ENCODE data around the gene MAP3K14. TPM values are rescaled to one million over a fixed set of nuclear protein-coding genes. Genes with fewer than 3 reads are reported as not detected.

MAP3K14 gene
- total RNA-seq, 1 experiment from 2014 or later = 4.6 TPM

GRCh38 chr17:45282683-45283644 lies 33.9 kb downstream of the MAP3K14 start:
- DNase-seq (ENCODE audit: low spot score) = no peak

DNA sequence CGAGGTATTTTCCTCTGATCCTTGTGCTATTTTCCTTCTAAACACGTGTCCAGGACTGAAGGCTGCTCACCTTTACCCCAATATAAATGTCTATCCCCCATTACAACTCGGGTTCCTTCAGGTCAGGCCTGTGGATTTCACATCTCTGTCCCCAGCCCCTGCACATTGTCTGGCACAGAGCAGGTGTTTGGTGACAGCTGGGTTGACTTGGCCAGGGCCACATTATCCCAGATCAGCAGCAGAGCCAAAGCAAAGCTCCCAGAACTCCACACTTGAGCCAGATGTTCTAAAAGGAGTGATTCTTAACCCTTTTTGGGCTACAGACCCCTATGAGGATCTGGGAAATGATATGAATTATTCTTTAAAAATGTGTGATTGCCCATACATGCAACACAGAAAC lies 36.9 kb downstream of the MAP3K14 start:
- DNase-seq (ENCODE audit: low spot score) = no peak

DNA sequence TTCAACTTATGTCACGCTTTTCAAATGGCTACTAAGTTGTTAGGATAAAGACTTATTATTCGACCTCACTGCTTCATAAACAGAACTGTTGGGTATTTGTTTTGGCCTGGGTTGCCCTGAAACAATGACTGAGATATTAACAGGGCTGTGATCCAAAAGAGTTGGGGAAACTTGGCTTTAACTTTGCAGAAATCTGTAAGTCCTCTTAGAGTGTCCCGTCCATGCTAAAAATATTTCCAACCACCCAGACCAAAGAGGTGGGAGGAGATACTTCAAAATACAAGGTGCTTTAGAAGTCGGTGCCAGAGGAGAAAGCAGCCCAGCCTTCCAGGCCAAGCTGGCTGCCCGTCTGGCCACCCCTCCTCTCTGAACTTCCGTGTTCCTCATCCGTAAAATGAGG lies 38.8 kb downstream of the MAP3K14 start:
- DNase-seq (ENCODE audit: low spot score) = no peak

DNA sequence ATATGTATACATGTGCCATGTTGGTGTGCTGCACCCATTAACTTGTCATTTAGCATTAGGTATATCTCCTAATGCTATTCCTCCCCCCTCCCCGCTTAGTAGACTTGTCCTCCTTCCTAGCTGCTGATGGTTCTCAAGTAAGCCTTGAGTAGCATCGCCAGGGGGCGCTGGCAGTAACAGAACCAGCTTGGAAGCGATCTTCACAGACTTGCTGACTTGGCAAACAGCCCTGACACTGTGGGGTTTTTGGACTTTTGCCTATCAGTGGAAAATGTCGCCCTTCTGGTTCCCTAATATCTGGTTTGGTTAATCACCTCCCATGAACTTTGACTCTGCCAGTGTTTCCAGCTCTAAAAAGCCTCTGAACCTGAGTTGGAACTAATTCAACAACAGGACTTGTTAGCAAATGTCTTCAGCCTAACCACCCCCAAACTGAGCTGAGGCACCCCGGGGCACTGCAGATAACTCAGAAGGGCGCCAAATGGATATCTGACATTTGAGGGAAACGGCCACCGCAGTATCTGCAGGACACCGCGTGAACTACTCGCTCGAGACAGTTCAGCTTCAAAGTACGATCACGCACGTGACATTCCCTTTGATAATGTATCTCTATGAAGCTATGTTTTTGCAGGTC lies 39.5 kb downstream of the MAP3K14 start:
- peak; percentile 91 for DNase-seq (ENCODE audit: low spot score)

DNA sequence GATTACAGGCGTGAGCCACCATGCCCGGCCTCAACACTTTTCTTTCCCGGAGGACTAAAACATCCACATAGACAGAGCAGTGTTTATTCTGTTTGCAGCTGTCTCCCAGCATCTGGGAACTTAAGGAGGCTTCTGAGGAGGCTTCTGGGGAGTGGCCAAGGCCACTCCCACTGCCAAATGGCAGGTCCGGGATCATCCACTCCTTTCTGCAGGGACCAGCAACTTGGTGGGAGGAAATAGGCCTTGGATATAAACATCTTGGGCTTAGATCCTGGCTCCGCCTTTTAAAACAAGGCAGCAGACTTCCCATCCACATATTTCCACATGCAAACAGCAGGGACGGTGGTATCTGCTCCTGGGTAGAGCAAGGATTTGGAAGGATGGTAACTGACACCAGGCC lies 40.8 kb downstream of the MAP3K14 start:
- no peak for DNase-seq (ENCODE audit: low spot score)

DNA sequence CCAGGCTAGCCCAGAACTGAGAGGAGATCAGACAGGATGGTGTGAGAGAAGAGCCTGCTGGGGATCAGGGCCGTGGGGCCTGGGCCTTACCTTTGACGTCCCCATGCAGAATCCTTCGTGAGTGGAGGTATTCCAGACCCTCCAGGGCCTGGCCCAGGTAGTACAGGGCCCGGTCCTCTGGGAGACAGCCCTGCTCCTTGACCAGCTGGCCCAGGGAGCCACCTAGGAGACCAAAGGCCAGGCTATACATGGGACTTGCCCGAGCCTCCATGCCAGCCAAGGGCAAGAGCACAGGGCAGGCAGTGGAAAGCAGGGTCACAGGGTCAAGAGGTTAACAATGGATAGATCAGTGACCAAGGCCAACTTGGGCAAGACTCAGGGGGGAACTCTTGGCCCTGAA lies 42.8 kb downstream of the MAP3K14 start:
- no peak for DNase-seq (ENCODE audit: low spot score)

DNA sequence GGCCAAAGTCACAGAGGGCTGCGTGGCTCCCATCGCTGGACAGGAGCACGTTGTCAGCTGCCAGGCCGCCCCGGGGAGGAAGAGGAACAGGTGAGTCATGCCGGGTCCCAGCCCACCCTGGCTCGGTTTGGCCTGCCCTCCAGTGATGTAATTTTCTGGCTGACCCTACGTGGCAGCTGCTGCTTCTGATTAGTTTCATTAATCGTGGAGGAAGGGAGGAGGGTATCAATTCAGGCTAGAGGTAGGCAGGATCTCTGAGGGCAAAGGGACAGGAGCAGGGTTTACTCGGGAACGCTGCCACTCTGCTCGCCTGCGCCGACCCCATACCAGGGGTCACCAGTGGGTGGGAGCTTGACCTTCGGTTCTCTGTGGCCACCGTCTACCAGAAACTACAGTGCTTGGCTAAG lies 43.3 kb downstream of the MAP3K14 start:
- DNase-seq (ENCODE audit: low spot score) = no peak

DNA sequence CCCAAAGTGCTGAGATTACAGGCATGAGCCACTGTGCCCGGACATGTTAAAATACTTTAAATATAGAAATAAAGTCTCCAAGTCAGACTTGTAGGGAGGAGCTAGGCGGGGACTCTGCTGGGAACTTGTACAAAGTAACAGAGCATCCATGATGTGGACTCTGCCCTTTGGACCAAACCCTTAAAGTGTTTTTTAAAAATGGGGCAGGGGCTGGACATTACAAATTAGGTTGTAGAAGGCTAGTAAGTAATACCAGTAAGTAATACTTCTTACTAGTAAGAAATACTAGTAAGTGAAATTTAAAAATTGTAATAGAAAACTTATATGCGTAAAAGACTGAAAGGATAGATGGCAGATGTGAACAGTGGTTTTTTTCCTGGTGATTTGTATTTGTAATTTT lies 45.2 kb downstream of the MAP3K14 start:
- no peak for DNase-seq (ENCODE audit: low spot score)

GRCh38 chr17:45270828-45271418 lies 45.9 kb downstream of the MAP3K14 start:
- DNase-seq (ENCODE audit: low spot score) = no peak

GRCh38 chr17:45269912-45270311 lies 46.9 kb downstream of the MAP3K14 start:
- no peak for DNase-seq (ENCODE audit: low spot score)

DNA sequence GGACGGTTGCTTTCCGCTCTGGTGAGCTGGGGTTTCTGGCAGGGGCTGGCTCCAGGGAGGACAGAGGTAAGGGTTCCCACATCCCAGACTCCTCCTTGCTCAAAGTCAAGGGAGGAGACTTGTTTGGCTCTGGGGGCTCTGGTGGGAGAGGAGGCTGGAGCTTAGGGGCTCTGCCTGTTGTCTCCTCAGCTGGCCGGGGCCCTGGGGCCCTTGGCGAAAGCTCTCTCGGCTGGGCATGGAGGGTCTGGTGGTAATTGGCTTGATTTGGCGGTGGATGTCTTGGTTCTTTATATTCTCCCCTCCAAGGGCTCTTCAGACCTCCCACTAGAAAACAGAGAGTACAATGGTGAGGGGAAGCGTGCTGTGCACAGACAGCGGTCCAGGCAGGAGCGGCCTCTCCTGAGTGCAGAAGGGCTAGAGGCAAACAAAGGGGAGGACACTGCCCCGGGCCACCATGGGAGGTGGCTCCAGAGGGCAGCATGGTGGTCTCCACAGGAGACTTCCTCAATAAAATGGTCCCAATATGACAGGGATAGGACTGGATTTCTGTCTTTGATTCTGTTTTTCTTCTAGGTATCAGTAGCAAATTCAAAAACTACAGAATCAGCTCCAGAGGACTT lies 49.3 kb downstream of the MAP3K14 start:
- DNase-seq (ENCODE audit: low spot score) = no peak

GRCh38 chr17:45266372-45266926 lies 50.4 kb downstream of the MAP3K14 start:
- DNase-seq (ENCODE audit: low spot score) = no peak

DNA sequence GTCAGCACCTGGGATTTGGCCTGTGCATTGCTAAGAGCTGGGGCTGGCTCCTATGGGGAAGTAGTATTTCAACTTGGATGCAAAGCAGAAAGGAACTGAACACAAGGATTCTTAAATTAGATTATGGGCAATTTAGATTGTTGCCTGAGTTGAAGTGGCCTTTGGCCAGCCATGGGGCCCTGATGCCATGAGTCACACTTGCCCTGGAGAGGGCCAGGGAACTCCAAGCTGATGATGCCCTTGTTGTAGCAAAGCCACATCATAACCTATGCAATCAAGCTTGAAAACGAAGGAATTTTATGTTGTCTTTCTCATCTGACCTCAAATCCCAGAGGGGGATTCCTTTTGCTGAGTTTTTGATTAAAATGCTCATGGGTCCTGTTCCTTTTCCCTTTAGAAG lies 51.0 kb downstream of the MAP3K14 start:
- no peak for DNase-seq (ENCODE audit: low spot score)

DNA sequence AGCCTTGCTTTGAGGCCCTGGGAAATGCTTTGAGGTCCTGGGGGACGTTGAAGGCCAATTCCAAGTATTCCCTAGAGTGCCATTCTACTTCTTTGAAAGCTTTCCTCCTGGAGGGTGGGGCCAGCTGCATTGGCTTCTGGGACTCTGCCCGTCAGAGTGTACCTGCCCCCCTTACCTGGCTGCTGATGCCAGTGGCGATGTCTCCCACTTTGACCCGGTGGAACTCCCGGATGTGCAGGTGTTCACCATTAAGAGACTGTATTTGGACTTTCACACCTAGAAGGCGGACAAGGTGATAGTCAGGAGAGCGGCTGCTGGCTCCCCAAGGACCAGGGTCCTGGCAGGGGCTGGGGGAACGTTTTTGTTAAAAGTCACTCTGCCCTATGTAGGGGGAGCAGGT lies 51.8 kb downstream of the MAP3K14 start:
- no peak for DNase-seq (ENCODE audit: low spot score)

- no peak for DNase-seq (ENCODE audit: low spot score)
Measured at GRCh38 chr17:45264430-45264829, 52.4 kb downstream of the MAP3K14 start.

DNA sequence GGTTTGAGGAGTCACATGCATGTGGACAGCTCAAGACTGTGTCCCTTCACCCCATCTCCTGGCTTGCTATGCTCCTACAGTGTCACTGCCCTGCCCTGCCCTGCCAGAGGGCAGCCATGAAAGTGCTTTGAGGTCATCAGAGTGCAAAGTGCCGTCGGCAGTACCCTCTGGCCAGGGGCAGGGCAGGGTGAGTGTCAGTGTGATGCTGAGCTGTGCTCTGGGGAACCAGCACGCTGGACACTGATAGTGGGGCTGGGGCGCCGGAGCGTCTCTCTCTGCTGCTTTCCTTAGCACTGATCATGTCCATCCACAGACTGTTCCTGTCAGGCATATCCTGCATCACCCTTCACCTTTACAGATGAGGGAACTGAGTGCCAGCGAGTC lies 53.4 kb downstream of the MAP3K14 start:
- no peak for DNase-seq (ENCODE audit: low spot score)

DNA sequence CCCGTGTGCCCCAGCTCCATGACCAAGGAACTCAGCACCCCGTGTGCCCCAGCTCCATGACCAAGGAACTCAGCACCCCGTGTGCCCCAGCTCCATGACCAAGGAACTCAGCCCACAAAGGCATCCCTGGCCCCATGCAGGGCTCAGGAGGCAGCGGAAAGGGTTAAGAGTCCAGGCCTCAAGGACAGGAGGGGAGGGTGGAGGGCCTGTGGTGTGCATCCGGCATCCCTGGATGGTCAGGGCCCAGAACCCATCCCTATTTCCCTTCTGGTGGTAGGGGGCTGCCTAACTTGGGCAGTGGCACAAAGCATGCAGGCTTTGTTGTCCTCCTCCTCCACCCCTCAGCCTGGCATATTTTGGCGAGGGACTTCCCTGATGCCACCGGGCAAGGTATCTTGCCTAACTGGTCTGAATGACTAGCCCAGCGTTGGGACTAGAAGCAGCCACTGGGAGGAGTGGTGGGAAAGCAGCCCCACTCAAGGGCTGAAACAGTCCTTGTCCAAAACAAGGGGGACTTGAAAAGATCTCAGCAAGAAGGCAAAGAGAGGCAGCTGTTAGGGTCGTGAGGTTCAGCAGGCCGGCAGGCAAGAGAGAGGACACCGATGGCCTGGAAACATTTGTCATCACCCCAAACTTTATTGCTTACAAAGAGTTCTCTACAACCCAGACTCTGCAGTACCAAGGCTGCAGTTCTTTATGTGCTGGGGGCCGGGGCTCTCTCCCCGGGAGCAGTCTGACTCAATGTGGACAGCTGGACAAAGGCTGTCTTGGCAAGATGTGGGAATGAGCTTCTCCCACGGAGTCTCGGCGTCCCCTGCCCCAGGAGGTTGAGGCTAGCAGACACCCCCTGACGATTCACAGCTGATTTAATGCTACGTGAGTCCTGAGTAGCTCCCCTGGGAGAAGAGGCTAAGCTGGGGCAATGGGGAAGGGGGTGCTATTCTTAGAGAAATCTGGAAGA lies 54.0 kb downstream of the MAP3K14 start:
- DNase-seq (ENCODE audit: low spot score) = no peak

- no peak for DNase-seq (ENCODE audit: low spot score)
Measured at GRCh38 chr17:45261577-45262515, 55.0 kb downstream of the MAP3K14 start, which contains the start of gene SPATA32. TSS of gene SPATA32 (minus strand) at chr17:45262094. CDS start at chr17:45262016, 78 bp downstream.

DNA sequence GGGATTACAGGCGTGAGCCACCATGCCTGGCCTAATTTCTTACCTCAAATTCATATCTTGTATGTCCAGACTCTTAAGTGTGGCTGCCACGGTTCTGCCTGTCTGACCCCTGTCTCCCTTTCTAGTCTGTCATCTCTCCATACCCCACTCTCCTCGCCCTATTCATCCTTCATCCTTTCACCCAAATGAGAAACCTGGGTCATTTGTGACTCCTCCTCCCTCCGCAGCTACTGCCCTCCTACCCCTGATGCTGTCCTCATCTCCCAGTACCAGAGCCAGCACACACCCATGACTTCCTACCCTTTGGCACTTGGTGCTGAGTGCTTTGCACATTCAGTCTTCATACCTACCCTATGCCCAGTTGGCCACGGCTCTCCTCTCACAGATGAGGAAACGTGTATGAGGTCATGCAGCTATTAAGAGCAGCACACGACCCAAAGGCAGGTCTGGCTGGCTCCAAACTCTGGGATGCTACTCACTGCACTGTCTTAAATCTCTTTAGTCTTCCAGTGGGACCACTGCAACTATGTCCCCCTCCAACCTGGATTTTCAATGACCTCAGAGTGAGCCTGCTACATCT lies 56.5 kb downstream of the MAP3K14 start:
- no peak for DNase-seq (ENCODE audit: low spot score)
